Non-pigmented ciliary epithelial cell (primary cell): ENCODE results near the gene IQGAP1.
"Not testable (repeated sequence)": the region's sequence is repeated elsewhere in the genome, so short reads cannot be mapped to it uniquely, and the experiment has no call there.

Source experiments
- DNase-seq: peaks from one replicate; pipeline ENCODE4 v3.0.0-alpha.2; 2010; ENCODE audit warnings: low read depth

IQGAP1 gene

DNA sequence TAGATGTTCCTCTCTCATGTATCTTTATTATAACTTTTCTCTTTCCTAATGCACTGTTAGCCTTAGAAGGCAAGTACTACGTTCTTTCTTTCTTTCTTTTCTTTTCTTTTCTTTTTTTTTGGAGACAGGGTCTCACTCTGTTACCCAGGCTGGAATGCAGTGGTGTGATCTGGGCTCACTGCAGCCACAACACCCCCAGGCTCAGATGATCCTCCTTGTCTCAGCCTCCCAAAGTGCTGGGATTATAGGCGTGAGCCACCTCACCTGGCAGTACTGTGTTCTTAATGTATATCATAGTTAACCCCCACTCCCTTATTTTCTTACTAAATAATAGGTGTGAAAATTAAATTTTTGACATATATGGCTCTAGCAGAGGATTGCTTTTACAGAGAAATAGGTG lies 23.1 kb downstream of the IQGAP1 start:
- no peak for DNase-seq

DNA sequence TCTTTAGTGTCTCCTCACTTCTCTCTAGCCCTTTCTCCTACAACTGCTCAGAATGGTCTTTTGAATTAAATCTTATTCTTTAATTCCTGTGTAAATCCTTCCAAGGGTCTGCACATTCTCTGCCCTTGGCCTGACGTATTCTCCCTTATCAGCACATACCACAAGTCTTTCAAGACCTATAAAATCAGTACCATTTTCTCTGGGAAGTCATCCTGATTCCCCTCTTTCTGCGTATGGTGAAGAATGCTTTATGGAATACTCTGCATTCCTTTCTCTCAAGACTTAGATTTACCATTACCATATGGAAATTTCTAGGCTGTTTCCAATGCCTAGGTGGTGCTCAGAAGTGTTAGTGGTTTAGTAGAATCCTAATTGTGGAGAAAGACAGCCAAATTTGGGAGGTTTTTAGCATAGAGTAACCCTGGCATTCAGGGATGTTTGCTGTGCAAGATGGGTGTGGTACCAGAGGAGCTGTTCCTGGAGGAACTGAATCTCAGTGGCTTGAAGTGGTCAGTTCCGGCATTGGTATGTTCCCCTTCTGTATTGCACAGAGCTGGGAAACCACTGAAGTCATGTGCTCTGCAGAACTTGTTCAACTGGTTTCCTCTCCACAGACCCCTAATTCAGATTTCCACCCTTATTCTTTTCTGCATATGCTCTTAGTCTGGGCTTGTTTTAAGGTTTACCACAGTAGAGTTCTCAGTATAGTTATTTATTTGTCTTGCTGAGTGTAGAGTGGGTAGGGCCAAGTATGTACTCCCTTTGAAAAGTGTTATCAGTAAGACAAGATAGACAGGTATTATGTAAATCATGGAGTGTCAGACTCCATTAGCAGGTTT lies 24.5 kb downstream of the IQGAP1 start:
- DNase-seq, result no peak

DNA sequence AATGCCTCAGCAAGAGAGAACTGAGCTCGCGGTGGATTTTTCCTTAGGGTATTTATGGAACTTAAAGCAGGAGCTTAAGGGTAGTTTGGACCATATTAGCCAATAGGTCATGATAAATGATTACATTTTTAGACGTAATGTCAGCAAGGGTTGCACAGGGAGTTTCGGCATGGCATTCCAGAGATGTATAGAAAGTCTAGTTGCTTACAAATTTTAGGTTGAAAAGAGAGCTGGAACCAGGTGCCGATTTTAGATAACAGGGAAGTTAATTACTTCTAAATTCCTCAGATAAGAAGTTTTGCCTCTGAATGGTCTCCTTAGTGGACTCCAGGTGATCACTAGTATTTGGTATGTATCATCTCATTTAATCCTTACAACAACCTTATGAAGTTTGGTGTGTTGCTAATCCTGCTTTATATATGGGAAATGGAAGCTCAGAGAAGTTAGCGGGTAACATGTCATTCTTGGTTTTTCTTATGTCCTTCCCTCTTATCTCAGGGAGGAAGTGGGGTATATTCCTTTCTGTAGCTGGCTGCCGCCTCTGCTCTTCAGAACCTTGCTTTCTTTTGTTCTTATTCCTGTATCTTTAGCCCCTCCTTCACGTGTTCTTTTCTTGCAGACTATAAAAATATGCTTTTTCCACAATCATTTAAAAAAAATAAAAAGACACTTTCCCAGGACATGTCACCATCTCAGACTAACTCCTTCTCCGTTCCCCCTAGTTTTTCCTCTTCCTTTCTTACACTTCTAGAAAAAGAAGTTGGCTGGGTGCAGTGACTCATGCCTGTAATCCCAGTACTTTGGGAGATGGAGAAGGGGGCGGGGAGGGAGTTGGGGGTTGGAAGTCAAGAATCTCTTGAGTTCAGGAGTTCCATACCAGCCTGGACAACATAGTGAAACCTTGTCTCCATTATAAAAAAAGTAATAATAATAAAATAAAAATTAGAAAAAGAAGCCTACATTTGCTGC lies 25.7 kb downstream of the IQGAP1 start:
- DNase-seq, result no peak

DNA sequence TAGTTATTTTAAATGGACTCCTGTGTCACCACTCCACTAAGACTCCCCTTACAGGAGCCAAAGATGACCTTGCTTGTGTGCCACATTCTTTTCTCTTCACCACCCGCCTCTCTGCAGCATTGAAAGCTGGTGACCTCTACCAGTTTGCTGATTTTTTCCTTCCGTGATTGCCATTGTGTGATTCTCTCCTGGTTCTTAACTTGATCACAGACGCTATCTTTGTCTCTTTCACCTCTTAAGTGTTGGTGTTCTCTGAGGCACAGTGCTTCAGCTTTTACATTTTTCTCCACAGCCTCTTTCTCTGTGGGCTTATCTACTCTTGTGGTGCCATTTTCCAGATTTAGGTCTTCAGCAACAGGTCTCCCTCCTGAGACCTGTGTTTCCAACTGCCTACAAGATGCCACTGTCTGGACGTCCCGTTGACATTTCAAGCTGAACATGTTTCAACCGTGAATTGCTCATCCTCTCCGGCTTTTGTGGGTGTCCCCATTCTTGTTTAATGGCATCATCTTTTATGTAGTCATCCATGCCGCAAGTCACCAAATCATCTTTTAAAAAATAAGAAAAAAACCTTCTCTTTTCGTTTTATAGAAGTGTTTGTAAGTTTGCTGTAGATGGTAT lies 26.5 kb downstream of the IQGAP1 start:
- no peak for DNase-seq

DNA sequence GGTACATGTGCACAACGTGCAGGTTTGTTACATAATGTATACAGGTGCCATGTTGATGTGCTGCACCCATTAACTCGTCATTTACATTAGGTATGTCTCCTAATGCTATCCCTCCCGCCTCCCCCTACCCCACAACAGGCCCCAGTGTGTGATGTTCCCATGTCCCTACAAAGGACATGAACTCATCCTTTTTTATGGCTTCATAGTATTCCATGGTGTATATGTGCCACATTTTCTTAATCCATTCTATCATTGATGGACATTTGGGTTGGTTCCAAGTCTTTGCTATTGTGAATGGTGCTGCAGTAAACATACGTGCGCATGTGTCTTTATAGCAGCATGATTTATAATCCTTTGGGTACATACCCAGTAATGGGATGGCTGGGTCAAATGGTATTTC lies 28.0 kb downstream of the IQGAP1 start:
- DNase-seq, result not testable (repeated sequence)

DNA sequence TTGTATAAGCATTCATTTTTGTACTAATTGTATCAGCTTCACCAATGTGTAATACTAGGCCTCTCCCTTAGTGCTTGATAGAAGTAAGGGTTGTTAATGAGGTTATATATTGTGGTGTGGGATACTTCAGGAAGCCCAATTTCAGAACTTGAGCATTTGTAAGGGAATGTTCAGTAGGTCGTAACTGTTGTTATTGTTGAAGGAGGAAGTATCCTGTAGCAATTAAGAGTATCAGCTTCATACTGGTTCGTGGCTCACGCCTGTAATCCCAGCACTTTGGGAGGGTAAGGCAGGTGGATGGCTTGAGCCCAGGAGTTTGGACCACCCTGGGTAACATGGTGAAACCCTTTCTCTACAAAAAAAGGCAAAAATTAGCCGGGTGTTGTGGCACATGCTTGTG lies 30.6 kb downstream of the IQGAP1 start:
- DNase-seq, result no peak

DNA sequence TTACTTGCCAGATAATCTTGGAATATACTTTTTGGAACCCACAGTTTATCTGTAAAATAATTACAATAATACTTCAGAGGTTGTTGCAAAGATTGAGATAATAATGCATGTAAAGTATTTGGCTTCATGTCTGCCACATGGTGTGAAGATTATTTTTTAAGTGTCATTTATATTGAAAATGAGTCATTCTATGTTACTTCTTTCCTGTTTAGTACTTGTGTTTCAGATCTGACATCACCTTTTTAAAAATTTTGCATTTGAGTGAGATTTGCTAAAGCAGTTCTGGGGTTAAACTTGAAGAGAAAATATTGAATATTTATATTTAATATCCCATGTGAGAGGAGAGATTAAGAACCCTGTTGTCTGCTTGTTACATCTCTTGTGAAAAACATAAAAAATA lies 31.2 kb downstream of the IQGAP1 start:
- no peak for DNase-seq

DNA sequence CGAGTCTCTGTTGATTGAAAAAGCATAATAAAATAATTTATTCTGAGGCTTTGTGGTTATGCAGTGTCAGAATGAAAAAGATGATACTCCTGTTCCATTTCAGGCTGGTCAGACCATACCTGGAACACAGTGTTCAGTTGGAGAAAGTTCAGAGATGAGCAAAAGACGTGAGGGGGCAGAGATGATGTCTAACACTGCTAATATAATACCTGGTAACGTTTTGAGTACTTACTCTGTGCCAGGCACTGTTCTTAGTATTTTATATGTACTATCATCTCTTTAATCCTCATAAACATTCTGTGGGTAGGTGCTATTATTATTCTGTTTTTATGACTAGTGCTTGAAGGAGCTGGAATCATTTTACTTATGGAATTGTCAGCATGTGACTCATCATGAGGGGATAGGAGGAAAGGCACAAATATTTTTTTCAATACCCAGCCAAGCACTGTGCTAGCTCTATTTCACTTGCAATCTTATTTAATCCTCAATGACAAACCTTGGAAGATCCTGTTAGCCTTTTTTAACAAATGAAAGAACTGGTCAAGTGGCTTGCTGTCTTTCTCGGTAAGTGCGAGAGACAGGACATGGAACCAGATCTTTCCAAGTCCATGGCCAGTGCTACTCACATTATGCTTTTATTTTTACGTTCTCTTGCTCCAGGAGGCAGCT lies 31.8 kb downstream of the IQGAP1 start:
- no peak for DNase-seq

DNA sequence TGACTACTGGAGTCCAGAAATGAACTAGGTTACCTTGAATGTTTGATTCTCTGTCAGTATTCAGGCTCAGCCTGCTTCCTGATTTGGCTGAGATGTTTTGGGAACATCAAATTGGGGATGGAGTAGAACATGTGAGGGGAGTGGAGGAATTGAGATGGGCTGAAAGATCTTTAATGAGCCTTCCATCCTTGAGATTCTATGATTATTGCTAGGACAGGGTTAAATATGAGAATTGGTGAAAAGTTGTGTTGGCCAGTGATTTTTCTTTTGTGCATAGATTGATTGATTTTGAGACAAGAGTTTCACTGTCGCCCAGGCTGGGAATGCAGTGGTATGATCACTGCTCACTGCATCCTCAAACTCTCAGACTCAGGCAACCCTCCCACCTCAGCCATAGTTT lies 32.4 kb downstream of the IQGAP1 start:
- no peak for DNase-seq

DNA sequence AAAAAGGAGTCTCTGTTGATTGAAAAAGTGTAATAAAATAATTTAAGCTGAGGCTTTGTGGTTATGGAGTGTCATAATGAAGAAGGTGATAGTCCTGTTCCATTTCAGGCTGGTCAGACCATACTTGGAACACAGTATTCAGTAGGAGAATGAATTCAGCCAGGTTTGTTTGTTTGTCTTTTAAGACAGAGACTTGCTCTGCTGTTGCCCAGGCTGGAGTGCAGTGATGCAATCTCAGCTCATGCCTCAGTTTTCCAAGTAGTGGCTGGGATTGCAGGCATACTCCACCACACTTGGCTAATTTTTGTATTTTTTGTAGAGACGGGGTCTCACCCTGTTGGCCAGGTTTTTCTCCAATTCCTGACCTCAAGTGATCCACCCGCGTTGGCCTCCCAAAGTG lies 33.5 kb downstream of the IQGAP1 start:
- DNase-seq, result no peak

DNA sequence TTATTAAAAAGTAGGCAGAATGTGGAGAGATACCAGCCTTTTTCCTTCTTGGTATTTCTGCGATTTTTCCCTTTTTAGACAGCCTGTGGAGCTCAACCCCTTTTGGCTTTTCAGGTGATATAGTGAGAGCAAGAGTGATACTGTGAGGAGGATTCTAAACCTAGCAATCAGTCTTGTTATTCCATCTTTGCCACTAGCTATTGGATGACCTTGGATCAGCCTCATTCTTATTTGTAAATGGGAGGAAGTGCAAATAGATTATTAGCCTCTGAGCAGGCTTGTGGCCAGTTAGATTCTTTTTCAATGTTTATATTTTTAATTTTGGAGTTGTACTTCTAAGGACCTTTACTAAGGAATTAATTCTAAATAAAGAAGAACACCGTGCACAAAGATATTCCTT lies 34.0 kb downstream of the IQGAP1 start:
- no peak for DNase-seq

DNA sequence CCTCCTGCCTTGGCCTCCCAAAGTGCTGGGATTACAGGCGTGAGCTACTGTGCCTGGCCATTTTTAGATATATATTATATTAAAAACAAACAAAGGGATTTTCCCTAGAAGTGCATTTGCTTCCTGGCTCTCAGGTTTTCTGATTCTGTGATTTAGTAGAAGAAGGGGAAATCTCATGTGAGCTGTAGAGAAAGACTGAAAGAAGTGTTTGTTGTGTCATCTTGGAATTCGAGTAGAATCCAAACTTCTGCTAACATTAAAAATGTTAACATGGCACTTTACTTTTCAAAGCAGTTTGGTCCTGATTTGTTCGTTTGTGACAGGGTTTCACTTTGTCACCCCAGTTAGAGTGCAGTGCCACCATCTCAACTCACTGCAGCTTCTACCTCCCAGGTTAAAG lies 34.9 kb downstream of the IQGAP1 start:
- no peak for DNase-seq

DNA sequence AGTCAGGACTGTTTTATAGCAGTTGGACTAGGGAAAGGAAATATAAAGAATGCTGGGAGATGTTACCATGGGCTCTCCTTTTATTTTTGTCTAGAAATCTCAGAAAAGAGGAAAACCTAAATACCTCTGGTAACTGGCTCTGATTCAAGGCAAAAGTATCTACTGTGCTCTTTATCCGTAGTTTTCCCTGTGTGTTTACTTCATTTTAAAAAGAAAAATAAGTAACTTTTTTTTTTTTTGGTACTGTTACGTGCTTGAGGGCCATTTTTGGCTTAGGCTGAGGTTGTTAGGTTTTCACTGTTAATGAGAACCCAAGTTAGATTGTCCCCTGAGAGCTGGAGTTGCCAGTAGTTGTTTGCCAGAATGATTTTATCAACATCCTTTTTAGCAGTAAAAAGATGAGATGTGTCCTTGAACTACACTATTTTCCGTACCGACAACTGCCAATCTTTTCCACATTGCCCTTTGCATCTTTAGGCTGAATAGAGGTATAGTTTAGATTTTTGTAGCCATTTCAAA lies 35.8 kb downstream of the IQGAP1 start:
- DNase-seq, result no peak

DNA sequence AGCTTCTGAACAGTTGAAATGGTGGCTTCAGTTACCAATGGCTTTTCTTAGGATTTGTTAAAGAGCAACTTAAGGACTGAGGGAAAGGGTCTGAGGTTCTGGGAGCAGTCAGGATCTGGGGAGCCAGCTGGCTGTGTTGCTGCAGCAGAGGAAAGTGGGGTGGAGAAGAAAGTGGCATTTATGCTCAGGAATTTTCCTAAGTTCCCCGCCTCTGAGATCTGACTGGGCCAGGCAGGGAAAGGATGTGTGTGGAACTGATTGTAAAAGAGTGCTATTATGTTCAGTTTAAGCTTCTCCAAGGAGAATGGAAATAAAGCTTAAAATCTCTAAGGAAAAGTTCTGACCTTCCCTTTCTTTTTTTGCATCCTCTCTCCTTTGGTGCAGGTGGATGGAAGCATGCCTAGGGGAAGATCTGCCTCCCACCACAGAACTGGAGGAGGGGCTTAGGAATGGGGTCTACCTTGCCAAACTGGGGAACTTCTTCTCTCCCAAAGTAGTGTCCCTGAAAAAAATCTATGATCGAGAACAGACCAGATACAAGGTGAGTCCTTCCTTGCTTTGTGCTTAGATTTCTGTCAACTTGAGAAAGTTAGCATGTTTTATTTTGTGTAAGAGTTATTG lies 37.8 kb downstream of the IQGAP1 start:
- no peak for DNase-seq

DNA sequence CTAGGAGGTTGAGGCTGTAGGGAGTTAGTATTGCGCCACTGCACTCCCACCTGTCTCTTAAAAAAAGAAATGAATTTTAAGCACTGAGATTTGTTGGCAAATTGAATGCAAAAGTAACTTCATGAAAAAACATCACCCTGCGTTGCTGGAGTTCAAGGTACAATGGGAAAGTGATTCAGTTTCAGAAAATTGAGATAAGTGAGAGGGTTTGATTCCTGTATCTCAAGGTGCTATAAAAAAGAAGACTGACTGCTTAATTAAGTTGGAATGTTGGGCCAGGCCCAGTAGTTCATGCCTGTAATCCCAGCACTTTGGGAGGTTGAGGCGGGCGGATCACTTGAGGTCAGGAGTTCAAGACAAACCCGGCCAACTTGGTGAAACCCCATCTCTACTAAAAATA lies 39.1 kb downstream of the IQGAP1 start:
- no peak for DNase-seq

DNA sequence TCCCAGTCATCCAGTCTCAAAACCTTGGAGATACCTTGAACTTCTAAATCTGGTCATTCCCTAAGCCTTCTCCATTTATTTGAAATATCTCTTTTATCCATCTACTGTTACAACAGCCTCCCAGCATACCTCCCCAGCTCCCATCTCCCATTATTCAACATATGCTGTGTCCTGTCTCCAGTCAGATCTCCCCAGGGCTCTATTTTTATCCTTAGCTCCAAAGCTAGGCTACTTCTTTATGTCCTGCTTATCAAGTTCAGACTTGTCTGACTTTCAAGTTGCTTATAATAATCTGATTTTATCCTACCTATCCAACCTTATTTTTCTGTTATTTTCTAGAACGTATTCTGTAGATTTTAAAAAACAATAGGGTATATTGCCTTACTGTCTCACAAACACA lies 44.2 kb downstream of the IQGAP1 start:
- no peak for DNase-seq

DNA sequence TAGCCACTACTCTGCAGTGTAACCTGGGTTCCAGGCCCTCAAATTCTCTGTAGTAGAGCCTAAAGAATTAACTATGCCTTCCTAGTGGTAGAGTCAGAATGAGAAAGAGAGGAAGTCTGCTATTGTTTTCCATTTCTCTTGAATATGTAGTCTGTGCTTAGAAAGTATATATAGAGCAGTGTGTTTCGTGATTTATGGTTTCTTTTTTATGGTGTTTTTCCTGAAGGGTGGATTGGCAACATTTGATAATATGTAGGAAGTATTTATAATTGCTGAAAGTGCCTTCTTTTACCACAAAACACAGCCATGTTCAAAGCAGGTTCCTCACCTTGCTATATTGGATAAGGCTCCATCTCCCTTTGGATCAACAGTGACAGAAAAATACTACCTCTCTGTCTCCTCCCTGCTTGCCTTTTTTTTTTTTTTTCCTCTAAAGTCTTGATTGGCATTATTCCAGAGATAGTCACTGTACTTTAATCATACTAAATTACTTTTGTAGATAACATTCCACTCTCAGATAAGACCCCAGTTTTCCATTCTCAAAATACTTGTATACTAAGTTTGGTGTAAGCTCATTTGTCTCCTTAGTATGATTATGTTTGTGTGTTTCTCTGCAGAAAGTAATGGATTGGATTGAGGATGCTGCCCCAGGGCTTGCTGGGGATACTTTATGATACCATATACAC lies 47.8 kb downstream of the IQGAP1 start:
- DNase-seq, result no peak

DNA sequence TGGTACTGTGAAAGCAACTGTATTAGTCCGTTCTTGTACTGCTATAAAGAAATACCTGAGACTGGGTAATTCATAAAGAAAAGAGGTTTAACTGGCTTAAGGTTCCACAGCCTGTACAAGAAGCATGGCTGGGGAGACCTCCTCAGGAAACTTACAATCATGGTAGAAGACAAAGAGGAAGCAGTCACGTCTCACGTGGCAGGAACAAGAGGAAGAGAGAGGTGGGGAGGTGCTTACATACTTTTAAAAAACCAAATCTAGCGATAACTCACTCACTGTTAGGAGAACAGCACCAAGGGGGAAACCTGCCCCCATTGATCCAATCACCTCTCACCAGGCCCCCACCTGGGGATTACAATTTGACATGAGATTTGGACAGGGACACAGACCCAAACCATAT lies 48.9 kb downstream of the IQGAP1 start:
- DNase-seq, result no peak

DNA sequence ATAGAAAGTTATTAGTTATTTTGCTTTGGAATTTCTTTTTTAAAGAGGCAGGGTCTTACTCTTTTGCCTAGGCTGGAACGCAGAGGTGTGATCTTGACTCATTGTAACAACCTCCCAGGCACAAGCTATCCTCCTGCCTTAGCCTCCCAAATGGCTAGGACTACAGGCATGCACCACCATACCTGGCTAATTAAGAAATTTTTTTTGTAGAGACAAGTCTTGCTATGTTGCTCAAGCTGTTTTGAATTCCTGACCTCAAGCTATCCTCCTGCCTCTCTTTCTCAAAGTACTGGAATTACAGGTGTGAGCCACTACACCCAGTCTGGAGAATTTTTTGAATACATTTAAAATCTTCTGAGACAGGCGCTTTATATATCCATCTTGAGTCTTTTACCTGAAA lies 49.5 kb downstream of the IQGAP1 start:
- no peak for DNase-seq

DNA sequence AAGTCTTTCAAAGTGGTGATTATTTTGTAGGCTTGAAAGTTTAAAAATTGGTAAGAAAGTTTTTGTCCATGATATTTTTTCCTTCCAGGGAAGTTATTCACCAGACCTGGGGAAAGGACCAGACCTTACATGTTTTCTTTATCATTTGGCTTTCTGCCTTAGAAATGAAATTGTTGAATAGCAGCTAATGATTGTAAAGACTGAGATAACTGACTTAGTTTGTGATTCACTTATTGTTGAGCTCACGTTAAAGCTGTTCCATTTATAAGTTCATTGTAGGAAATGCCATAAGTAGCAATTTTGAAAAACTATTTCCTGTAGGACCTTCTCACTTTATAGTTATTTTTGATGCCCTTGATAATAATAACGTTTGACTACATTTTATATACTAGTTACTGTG lies 51.9 kb downstream of the IQGAP1 start:
- DNase-seq, result no peak

DNA sequence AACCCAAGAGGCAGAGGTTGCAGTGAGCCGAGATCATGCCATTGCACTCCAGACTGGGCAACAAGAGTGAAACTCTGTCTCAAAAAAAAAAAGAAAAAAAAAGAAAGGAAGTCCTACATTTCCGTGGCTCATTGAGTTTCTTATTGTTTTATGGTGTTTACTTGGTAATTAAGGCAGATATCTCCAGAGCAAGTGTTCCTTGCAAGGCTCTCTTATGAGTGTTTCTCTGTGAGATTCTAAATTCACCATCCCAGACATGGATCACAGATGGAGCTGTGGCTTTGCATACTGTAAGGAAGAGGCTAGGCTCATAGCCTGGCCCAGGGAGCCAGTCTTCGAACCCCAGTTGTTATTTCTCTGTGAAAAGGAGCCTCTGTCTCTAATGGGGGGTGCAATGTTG lies 53.0 kb downstream of the IQGAP1 start:
- DNase-seq, result no peak
